ENCODE measurements around the gene BRIX1. TPM values are rescaled to one million over a fixed set of nuclear protein-coding genes. Genes with fewer than 3 reads are reported as not detected.
"Not testable (repeated sequence)": the region's sequence is repeated elsewhere in the genome, so short reads cannot be mapped to it uniquely, and the experiment has no call there.

The BRIX1 gene
- total and polyA plus RNA-seq, 3 experiments from 2014 or later = 53.4 to 114 (median 102) TPM

DNA sequence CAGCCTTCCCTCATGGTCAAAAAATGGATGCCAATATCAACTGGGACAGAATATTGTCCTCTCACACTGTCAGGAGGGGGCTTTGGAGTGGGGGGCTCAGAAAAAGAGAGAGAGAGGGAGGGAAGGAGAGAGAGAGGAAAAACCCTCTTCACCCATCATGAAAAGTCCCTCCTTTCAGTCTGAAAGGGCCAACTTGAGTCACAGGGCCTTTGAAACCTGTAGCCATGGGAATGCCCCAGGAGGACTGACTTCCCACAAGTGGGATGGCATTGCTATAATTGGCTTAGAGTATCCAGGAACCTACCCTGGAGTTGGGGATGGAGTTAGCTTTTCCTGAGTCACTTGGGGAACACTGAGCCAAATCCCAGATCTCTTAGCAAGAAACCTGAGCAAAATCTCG lies 55.0 kb downstream of the BRIX1 start:
- POLR2A ChIA-PET = no interaction called here

DNA sequence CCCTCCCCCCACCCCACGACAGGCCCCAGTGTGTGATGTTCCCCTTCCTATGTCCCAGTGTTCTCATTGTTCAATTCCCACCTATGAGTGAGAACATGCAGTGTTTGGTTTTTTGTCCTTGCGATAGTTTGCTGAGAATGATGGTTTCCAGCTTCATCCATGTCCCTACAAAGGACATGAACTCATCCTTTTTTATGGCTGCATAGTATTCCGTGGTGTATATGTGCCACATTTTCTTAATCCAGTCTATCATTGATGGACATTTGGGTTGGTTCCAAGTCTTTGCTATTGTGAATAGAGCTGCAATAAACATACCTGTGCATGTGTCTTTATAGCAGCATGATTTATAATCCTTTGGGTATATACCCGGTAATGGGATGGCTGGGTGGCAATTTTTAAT lies 56.1 kb downstream of the BRIX1 start:
- H3K27ac ChIP-seq (ENCODE audit: low read depth, low read length); POLR2A ChIA-PET; DNase-seq: not testable (repeated sequence)

More for the DNA sequence above, 55.0 kb downstream of the BRIX1 start:
- Histone ChIP-seq H3K4me3 (ENCODE audit: low read length) (no peak overlapping the region), H3K27ac (ENCODE audit: low read depth, low read length) (no peak overlapping the region), H3K9me3 (ENCODE audit: low read length) (no peaks in the 10 kb centered on the region), H3K4me1 (ENCODE audit: insufficient read depth, low read length) (no peaks in the 10 kb centered on the region), H3K27me3 (ENCODE audit: insufficient read depth, low read length, poor library complexity, severe bottlenecking) (no peaks in the 10 kb centered on the region), H3K36me3 (ENCODE audit: insufficient read depth, low read length) (no peaks in the 10 kb centered on the region)
- H3K4me3 Mint-ChIP-seq = no peak overlapping the region
- no peak overlapping the region for H3K27ac Mint-ChIP-seq
- DNase-seq = no peak
- H3K4me1 Mint-ChIP-seq = no peaks in the 10 kb centered on the region
- peaks cover 0 to 1% of the 10 kb centered on the region in 2 donors for H3K27me3 Mint-ChIP-seq
- CTCF ChIA-PET = no interaction called here
- peaks cover 0 to 10% (median 5%) of the 10 kb centered on the region in 5 donors for H3K9me3 Mint-ChIP-seq
- H3K36me3 Mint-ChIP-seq = peaks cover 3 to 15% (median 13%) of the 10 kb centered on the region in 3 donors

More for the DNA sequence above, 56.1 kb downstream of the BRIX1 start:
- H3K4me3 Mint-ChIP-seq; H3K4me1 ChIP-seq (ENCODE audit: insufficient read depth, low read length); H3K9me3 Mint-ChIP-seq; H3K4me3 ChIP-seq (ENCODE audit: low read length); H3K27me3 Mint-ChIP-seq; H3K27me3 ChIP-seq (ENCODE audit: insufficient read depth, low read length, poor library complexity, severe bottlenecking); H3K27ac Mint-ChIP-seq; H3K9me3 ChIP-seq (ENCODE audit: low read length); H3K36me3 ChIP-seq (ENCODE audit: insufficient read depth, low read length); H3K36me3 Mint-ChIP-seq; CTCF ChIA-PET; H3K4me1 Mint-ChIP-seq: not testable (repeated sequence)

Other genes starting within 250 kb of the BRIX1 start
- under 1 TPM; 0.24 to 0.63 TPM for gene TTC23L, start 76.5 kb upstream of the BRIX1 start, total RNA-seq
- not detected for gene TTC23L, start 76.5 kb upstream of the BRIX1 start, polyA plus RNA-seq
- 10 to 100 TPM; 41.3 to 44.2 TPM for gene RAD1, start 207 bp upstream of the BRIX1 start, total RNA-seq
- 23.5 TPM for gene RAD1, start 207 bp upstream of the BRIX1 start, polyA plus RNA-seq
- 10 to 100 TPM; 64.7 to 70.6 TPM for gene DNAJC21, start 13.8 kb downstream of the BRIX1 start, total RNA-seq
- gene DNAJC21, start 13.8 kb downstream of the BRIX1 start, polyA plus RNA-seq = 31.0 TPM
- not detected for gene AGXT2, start 132.2 kb downstream of the BRIX1 start, total RNA-seq
- not detected for gene AGXT2, start 132.2 kb downstream of the BRIX1 start, polyA plus RNA-seq